Eye (tissue), 1 donor: Measurements from ENCODE around the gene AMN1.
"Not testable (repeated sequence)": the region's sequence is repeated elsewhere in the genome, so short reads cannot be mapped to it uniquely, and the experiment has no call there.

ENCODE experiments used
- DNase-seq: peaks from one replicate; pipeline ENCODE4 v3.0.0-alpha.2; 2015

AMN1 gene

DNA sequence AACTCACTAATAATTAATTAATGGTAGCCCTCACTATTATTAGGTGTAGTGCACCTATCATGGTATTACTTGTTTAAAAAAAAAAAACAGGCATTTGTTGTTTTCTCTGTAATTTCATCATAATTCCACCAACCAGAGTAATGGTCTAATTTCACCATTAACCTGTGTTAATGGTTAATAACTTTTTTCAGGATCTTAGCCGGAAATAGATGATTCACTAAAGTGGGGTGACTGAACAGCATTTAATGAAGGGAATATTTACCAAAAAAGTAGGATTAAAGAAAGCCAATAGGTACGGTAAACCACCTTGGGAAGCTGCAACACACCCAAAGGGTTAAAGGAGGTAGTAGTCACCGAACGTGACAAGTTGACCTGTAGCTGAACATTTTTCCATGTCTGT is 56.3 kb downstream of the AMN1 start:
- no peak for DNase-seq

DNA sequence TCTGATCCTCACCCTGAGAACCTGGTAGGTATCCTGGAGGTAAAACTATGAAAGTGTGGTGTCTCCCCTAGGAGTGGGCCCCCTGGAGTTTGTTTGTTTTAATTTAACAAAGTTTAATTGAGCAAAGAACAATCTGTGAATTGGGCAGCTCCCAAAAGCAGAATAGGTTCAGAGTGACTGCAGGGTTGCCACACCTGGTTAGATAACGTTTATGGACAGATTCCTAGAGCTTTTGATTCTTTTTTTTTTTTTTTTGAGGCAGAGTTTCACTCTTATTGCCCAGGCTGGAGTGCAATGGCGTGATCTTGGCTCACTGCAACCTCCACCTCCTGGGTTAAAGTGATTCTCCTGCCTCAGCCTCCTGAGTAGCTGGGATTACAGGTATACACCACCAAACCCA is 59.2 kb downstream of the AMN1 start:
- not testable (repeated sequence) for DNase-seq

DNA sequence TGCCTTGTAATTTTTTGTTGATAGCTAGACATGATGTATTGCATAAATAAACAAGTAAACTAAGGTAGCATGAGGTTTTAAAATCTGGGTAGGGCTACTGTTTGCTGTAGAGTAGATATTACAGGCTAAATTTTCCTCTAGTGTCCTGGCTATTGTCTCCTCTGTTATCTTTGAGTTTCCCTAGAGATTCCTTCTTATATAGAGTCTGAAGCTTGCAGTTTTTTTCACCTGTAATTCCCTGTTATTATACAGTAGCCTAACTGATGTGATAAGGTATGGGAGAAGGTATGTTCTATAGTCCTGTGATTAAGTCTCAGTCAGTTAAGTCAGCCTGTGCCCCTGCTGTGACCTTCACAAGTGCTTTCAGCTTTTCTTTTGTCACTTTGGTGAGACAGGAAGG is 59.8 kb downstream of the AMN1 start:
- no peak for DNase-seq

DNA sequence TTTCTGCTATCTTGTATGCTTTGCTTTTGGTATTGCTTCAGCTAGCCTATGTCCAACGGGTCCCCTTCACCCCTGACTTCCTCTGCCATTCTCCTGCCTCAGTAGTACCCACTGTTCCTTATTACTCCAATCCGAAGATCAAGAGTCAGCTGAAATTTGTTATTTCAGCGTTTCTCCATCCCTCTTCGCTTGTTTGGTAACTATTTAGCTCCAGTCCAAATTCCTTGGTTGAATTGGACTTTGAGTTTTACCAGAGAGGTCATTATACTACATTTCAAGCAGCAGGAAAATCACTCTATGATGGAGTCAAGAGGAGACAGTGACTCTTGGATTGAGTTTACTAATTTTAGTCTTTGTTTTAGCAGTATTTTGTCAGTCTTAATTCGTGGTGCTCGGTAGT is 64.8 kb downstream of the AMN1 start:
- no peak for DNase-seq

DNA sequence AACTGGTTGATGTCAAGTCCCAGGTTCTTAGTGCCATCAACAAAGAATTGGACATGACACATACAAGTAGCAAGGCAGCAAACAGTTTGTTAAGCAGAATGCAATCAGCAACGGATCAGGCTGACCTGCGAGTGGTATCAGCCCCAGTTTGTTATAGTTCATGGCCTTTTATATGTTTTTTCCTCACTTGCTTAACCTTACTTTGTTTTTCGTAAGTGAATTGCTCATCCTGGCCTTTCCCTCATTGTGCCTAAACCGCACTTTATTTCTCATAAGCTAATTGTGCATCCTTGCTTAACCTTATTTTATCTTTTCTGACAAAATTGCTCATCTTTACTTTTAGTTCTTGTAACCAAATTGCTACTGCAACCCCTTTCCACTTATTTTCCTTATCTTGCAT is 65.2 kb downstream of the AMN1 start:
- DNase-seq, result no peak

DNA sequence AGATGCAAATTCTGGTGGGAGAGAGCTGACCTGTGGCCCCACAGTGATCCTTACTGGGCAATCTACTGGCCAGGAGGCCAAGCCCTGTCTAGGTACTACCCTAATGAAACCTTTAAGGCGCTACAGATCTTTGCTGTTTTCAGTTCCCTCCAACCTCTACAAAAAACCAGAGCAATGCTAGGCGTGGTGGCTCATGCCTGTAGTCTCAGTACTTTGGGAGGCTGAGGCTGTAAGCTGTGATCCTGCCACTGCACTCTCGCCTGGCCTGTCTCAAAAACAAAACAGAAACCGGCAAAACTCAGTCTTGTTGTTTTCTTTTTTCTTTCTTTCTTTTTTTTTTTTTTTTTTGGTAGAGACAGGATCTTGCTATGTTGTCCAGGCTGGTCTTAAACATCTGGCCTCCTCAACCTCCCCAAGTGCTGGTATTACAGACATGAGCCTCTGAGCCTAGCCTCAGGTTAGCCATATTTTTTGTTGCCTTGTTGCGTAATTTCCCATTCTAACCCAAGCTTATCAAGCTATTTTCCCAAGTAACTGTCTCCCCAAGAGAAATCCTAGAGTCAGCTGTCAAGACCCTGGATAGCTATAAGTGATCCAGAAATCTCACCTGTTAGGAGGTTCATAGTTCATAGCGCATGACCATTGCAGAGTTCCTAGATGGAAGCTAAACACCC is 66.5 kb downstream of the AMN1 start:
- DNase-seq, result no peak

DNA sequence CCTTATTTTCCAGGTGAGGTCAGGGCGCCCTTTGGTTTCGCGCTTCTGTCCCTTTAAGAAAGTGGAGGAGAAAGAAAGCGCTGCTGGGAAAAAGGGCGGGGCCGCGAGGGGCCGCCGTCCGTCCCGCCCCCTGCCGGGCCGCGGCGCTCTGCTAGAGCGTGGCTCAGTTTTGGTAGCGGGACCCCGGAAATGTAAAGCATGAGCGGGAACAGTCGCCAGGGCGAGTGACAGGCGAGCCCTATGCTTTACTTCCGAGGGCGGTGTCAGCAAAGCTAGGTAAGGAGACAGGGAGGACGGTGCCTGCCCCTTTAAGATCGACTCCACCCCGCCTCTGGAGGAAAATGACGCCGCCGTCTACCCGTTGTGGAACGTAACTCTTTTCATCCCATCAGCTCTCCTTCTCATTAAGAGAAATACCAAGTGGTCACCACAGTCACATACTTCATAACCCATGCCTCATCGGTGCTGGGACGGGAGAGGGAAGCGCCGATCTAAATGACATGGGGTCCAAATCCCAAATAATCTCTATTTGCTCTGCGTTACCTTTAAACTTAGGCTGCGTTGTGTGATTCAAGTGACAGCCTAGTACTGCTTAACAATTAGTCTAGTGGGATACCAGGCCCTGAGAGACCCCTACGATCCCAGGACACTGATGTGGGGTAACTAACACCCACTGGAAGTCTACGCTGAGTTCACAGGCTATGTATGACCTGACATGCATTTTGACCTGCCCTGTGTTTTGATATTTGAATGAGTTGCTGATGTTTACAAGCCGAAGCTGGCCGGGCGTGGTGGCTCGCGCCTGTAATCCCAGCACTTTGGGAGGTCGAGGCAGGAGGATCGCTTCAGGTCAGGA is 69.5 kb downstream of the AMN1 start, which contains the start of gene ETFBKMT:
Gene ETFBKMT, plus strand, starts transcription at position 602 of the 856 bp plus-strand sequence. CDS start 2,266 bp downstream, outside the sequence.
- peak; percentile 96 for DNase-seq

DNA sequence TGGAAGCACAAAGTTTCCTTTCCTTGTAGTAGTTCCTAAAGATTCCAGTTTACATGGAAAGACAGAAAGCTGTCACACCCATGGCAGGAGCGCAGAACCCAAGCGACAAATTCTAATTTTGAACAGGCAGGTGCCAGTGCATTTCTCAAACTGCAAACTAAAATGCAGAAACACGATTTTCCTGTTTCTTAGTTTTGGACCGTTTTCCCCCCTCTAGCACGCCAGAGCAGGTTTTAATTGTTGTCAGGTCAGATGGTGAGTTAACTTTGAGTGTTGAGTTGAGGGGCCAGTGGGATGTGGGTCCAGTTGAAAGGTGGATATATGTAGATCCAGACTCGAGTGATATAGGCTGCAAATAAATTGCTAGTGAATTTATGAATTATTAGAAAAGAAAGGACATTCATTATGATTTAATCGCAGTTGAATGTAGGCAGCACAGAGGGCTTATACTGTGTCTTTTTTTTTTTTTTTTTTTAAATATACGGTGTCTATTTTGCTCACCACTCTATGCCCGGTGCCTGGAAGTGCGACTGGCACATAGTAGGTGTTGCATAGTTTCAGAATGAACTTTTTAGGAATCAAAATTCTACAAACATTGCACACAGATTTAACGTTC is 70.2 kb downstream of the AMN1 start:
- no peak for DNase-seq

DNA sequence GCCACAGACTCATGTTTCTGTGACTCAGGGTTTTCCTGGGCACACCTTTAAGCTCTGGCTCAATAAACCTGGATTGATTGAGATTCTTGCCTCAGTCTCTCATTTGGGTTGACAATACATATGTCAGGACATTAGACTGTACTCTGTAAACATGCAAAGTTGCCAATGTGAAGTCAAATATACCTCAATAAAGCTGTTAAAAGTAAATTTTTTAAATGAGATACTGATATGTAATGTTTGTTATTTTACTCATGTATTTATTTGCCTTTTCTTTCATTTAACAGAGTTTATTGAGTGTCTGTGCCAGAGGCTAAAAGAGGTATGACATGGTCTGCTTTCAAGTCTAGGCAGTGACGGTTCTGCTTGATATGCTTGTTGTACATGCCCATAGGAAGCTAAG is 73.0 kb downstream of the AMN1 start:
- DNase-seq, result no peak

DNA sequence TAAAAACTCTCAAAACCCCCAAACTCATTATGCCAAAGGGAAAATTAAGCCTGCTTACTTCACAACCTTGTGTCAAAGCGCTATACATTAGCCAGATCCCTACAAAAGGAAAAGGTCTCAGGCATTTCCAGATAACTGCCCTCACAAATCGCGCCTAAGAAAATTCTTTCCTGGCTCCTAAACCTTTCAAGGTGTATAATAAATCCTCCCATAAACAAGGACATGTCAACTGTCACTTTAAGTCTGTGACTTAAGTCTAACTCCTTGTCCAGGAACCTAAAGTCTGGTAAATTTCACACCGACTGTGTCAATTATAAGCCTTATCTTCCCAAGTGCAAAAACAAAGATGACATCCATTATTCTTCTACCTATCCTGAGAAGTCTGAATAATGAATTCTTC is 73.6 kb downstream of the AMN1 start:
- no peak for DNase-seq

DNA sequence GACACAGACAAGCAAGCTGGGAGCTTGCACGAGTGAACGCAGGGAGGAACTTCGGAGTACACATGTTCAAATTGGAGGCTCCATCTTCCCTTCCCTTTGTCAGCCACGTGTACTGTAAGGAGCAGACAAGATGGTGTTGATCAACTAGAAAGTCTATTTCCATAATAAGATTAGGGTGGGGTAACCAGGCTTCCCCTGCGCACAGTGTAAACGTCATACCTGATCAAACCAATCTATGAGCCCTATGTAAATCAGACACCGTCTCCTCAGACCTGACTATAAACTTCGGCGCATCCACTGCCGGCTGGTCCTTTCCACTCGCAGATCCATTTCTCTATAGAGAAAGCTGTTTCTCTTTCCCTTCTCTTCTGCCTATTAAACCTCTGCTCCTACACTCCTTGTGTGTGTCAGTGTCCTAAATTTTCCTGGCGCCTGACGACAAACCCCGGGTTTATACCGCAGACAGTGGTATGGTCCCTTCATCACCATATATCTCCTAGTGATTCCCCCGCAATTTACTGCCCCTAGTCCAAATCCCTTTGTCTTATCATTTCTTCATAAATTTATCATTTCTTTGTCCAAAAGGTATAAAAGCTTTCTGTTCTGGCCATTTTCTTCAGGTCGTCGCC is 76.8 kb downstream of the AMN1 start:
- DNase-seq, result no peak

DNA sequence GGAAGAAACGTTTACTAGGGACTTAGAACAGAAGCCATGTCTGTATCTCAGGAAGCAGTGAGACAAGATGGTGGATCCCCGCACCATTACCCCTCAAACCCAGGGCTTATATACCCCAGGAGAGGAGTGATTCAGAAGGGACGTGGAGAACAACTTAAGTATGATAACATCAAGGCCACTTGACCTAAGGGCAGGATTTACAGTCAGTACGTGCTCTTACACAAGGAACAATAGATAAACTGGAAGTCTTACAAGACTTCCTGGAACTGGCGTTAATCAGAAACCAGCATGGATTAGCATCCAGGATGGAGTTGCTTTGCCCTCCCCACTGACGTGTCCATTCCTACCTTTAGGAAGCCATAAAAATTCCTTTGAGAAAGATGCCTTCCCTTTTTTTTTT is 77.9 kb downstream of the AMN1 start:
- DNase-seq, result no peak

DNA sequence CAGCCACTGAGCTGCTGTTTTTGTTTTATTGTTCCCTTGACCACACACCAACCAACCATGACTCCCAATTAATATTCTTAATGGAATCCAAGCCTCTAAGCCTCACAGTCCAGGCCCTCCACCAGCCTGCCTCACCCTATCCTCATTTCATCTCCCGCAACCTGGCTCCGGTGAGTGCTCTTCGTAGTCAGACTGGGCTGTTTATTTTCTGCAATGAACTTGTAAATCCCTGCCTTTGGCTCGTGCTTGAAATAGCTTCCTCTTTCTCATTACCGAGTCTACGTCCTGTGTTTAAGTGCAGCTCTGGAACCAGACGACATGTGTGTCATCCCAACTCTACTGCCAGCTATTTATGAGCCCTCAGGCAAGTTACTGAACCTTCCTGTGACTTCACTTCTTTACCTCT is 81.7 kb downstream of the AMN1 start:
- no peak for DNase-seq

DNA sequence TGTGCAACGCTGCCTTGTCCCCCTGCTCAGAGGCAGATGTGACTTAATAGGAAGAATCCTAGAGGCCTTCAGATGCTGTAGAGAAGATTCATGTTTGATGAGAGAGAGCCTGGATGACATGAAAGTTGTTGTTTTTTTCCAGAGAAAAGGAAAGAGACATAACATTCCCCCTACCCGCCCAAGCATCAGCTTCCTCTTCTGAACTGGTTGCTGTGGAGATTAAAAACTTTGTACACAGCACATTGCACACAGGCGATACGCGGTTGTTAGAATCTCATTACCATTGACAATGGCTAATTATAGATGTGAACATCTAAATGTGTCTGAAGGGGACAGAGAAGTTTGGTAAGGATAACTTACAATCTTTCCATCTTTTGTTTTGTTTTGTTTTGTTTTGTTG is 82.9 kb downstream of the AMN1 start:
- no peak for DNase-seq

DNA sequence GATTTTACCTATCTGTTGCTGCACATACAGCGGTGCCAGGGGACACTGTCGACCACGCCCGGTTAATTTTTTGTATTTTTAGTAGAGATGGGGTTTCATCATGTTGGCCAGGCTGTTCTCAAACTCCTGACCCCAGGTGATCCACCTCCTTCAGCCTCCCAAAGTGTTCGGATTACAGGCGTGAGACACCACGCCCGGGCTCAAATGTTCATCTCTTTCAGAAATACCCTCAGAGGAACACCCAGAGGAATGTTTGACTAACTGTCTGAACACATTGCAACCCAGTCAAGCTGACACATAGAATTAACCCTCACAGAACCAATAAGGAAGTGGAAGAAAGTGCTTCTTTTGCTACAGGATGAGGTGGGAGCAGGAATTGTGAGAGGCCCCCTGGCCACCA is 84.3 kb downstream of the AMN1 start:
- peak; percentile 53 for DNase-seq

DNA sequence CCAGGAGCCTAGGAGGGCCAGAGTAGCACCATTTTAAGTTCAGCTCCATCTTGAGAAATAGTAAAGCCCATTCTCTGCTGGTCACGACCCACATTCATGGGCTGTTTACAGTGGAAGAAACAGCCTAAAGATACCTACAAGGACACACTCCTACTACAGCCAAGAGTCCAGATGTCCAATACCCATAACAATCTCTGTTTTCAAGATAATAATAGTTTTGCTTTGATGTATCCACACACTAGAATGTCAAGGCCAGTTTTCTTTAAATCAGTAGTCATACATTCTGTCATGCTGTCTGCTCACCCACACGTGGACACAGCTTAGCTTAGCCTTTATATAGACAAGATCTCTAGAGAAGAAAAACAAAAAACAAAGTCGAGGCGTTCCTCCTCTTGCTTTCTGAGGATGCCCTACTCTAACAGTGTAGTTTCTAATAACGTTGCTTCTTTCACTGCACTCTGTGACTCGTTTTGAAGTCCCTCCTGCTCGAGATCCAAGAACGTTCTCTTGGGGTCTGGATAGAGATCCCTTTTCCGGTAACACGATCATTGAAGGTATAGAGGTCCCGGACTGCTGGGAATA is 87.2 kb downstream of the AMN1 start:
- no peak for DNase-seq

DNA sequence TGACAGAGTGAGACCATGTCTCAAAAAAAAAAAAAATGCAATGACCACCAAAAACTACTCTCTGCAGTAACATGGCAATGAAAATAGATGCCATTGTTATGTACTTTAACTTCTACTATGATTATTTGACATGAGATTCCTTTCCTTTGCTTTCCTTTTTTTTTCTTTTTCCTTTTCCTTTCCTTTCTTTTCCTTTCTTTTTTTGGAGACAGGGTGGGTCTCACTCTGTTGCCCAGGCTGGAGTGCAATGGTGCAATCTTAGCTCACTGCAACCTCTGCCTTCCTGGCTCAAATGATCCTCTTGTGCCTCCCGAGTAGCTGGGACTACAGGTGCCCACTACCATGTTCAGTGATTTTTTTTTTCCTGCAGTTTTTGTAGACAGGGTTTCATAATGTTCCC is 94.2 kb downstream of the AMN1 start:
- no peak for DNase-seq

DNA sequence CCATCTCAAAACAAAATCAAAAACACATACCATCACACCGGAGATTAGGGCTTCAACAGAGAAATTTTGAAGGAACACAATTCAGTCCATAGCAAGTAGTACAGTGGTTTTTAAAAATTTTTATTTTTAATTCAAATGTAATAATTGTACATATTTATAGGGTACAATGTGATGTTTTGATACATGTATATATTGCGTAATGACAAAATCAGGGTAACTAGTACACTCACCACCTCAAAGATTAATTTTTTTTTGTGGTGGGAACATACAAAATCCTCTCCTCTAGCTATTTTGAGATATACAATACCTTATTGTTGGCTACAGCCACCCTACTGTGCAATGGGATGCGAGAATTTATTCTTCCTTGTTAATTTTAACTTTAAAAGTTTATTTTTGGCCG is 95.4 kb downstream of the AMN1 start:
- no peak for DNase-seq

DNA sequence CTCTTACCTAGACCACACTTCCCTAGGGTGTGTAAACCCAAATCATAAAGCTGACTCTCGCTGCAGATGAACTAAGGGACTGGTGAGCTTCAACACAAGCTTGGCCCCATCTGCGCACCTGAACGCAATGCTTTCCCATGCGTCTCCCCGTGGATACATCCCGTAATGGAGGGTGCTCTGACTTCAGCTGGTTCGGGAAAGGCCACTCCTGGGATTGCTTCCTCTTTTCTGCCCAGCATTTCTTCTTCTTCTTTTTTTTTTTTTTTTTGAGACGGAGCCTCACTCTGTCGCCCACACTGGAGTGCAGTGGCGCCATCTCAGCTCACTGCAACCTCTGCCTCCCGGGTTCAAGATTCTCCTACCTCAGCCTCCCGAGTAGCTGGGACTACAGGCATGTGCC is 97.0 kb downstream of the AMN1 start:
- DNase-seq, result no peak

DNA sequence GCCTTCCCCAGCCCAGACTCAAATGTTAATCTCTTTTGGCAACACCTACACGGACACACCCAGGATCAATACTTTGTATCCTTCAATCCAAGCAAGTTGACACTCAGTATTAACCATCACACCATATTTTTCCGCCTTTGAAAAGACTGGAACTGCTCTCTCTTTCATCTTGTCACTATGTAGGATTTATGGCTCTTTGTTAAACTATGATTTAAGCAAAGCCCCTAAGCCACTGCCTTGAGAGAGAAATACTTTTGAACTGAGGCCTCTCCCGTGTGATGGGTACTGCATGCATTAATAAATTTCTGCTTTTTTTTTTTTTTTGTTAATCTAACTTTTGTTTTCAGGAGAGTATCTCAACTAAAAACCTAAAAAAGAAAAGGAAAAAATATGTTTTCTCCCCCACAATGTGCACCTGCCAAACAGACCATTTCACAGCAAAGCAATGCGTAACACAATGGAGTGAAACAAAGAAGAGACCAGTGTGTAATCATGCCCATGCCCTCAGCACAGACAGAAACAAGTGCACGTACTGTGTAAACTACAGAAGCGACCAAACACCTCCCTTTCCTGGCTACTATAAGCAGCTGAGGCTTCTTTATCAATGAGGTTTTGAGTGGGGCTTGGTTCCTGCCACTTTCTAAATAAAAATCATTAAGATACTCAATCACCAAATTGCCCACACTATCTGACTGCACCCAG is 97.6 kb downstream of the AMN1 start:
- no peak for DNase-seq

DNA sequence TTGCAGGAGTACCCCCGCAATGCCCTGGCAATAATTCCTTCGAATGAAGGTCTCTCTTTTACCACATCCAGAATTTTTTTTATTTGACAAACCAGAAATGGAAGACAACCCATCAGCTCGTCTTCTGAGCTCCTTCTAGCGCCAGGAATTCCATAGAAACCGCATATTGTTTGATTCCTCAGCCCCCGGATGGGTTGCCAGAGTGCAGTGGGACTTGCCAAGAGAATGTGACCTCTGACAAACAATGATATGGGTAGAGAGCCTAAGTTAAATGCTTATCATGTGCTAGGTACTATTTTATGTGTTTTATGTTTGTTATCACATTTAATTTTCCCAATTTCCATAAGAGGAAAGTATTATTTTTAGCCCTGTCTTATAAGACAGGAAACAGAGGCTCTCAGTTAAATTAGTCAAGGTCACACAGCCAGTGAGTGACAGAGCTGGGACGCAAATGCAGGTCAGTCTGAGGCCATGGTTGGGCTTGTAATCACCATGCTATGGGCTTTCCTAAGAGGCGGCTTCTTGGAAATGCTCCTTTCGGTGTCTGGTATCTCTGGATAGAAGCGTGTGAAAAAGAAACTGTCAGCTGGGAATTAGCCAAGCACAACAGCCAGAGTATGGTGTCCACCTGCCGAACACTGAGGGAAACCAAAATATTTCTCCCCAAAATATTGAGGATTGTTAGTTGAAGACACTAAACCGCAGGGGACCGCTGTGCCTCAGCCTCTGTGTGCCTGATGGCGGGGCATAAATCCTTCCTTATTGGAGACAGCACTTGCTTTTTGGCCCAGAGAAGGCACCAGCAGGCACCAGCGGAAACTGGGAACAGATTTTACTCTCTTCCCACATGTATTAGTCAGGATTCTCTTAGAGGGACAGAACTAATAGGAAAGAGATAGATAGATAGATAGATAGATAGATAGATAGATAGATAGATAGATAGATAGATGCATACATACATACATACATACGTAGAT is 98.8 kb downstream of the AMN1 start:
- peak; percentile 61 for DNase-seq
